BE2C (cell line): ENCODE data around the gene FDX1.
A peak's percentile ranks its signal among the peaks of the same experiment; 100 is the strongest.

Experiments
- DNase-seq: peaks from one replicate; pipeline ENCODE4 v3.0.0-alpha.2; 2020
- H3K27me3 ChIP-seq: fragments of 250-450 bp; sonication (Bioruptor Pico); 2 replicates; pipeline ENCODE4 v1.5.1; 2020; ENCODE audit warnings: mild to moderate bottlenecking
- H3K36me3 ChIP-seq: fragments of 250-450 bp; sonication (Bioruptor Pico); 2 replicates; pipeline ENCODE4 v1.5.1; 2020; ENCODE audit warnings: mild to moderate bottlenecking
- H3K4me1 ChIP-seq: fragments of 250-450 bp; sonication (Bioruptor Pico); 2 replicates; pipeline ENCODE4 v1.5.1; 2020
- H3K4me3 ChIP-seq: 2 replicates; pipeline ENCODE4 v1.5.1; 2011; ENCODE audit warnings: low read depth, low read length
- H3K9me3 ChIP-seq: fragments of 250-450 bp; sonication (Bioruptor Pico); 2 replicates; pipeline ENCODE4 v1.5.1; 2020
- TF ChIP-seq, protein P1 (sequence below): IDR thresholded peaks from 2 replicates; pipeline ENCODE4 v1.5.1; 2012; ENCODE audit warnings: mild to moderate bottlenecking, low read depth, low read length

The FDX1 gene

DNA sequence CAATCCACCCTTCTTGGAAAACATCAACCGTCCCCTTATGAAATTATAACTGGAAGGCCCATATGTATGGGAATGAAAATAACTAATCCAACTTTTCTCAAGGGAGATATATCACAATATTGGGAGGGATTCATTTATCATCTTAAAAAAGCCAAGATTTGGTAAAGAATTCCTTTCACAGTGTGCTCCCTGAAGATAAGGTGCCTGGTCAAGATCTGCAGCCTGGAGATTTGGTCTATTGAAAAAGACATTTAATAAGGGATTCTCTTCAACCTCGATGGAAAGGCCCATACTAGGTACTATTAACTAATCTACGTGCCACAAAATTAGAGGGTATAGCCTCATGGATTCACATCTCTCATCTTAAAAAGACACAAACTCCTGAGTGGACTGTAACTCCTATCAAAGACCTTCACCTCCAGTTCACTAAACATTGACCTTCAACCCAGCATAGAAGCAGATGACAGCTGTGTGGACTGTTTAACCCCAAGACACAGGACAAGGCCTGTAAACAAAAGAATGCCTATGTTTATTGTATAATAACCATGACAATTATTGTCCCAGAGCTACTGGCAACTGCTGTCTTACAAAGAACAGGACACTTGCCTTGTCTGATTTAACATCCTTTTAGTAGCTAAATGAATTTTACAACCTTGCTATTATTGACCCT, 4.8 kb upstream of the FDX1 start:
- H3K4me3 ChIP-seq = no peak overlapping the region
- no peak for DNase-seq
- no peaks in the 10 kb centered on the region for H3K9me3 ChIP-seq
- TF ChIP-seq, protein P1, sequence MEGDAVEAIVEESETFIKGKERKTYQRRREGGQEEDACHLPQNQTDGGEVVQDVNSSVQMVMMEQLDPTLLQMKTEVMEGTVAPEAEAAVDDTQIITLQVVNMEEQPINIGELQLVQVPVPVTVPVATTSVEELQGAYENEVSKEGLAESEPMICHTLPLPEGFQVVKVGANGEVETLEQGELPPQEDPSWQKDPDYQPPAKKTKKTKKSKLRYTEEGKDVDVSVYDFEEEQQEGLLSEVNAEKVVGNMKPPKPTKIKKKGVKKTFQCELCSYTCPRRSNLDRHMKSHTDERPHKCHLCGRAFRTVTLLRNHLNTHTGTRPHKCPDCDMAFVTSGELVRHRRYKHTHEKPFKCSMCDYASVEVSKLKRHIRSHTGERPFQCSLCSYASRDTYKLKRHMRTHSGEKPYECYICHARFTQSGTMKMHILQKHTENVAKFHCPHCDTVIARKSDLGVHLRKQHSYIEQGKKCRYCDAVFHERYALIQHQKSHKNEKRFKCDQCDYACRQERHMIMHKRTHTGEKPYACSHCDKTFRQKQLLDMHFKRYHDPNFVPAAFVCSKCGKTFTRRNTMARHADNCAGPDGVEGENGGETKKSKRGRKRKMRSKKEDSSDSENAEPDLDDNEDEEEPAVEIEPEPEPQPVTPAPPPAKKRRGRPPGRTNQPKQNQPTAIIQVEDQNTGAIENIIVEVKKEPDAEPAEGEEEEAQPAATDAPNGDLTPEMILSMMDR = no peak
- H3K27me3 ChIP-seq = no peaks in the 10 kb centered on the region
- no peaks in the 10 kb centered on the region for H3K4me1 ChIP-seq
- H3K36me3 ChIP-seq = no peaks in the 10 kb centered on the region

DNA sequence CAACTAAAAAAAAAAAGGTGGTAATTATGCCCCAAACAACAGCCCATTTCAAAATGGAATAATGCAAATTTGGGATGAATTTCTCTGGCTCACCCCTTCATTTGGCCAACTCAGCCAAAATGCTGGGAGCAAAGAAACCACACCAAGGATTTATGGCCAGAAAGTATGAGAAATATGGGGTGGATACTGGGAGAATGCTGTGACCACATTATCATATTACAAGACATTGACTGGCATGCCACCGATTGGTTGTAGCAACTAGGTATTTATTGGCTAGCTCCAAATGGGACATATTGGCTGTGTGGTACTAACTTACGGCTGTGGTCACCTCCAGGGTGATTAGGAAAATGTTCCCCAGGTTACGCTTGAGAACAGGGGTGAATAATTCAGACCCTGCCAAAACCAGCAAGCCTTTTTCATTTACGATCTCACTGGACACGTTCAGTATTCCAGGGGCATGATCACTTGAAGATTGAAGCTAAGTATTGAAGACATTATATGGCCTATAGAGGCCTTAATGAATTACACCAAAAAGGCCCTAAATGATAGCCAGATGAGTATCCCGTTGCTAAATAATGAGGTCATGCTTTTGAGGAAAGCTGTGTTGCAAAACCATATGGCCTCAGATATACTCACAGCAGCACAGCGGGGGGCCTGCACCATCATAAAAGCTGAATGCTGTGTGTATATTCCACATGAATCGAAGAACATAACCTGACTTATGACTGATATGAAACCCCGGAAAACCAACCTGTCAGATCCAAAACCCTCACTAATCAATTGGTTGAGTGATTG, 3.8 kb upstream of the FDX1 start:
- no peak for DNase-seq
- H3K27me3 ChIP-seq = no peaks in the 10 kb centered on the region
- no peak overlapping the region for H3K4me3 ChIP-seq
- H3K36me3 ChIP-seq = 0 out of 2 replicates have a peak, but pooled peaks cover 3% of the 10 kb centered on the region
- H3K4me1 ChIP-seq = no peaks in the 10 kb centered on the region
- no peaks in the 10 kb centered on the region for H3K9me3 ChIP-seq
- TF ChIP-seq, protein P1 = no peak

- Histone ChIP-seq H3K4me1 (no peaks in the 10 kb centered on the region), H3K4me3 (no peak overlapping the region), H3K36me3 (0 out of 2 replicates have a peak, but pooled peaks cover 3% of the 10 kb centered on the region), H3K27me3 (no peaks in the 10 kb centered on the region), H3K9me3 (no peaks in the 10 kb centered on the region)
- TF ChIP-seq, protein P1 = no peak
- DNase-seq = no peak
Observed at GRCh38 chr11:110428040-110428439, 1.7 kb upstream of the FDX1 start.

DNA sequence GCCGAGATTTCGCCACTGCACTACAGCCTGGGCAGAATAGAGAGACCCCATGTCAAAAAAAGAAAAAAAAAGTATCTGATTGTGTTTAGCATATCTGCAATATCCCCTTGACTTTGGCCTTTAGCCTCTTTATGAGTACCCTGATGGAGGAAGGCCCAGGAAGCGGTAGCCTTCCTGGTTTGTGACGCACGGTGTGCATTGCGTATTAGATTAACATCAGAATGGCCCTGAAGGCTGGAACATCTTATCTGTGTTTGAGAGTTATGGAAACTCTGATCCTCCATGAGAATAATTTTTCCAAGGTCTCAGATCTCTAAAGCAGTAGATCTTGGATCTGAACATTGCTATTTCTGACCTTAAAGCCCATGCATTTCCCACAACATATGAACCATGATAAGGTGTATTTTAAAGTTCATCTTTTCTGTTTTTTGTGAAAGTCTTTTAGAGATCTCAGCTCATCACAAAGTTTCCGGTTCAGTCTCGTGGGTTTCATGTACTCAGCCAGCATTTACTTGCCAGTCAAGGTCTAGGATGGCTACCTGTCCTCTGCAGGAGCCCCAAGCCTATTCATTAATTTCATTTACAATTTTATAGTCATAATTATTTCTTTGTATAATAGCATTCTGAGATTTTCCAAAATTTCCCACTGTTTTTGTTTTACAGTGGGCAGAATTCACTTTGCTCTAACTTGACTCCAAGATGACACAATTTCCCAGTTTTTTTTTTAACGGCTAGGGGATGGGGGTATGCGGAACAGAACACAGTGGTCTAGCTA, 605 bp upstream of the FDX1 start:
- Histone ChIP-seq H3K36me3 (0 out of 2 replicates have a peak, but pooled peaks cover 3% of the 10 kb centered on the region), H3K27me3 (no peaks in the 10 kb centered on the region), H3K9me3 (no peaks in the 10 kb centered on the region), H3K4me1 (peaks cover 5% of the 10 kb centered on the region; the same call in 1 of the 2 replicates), H3K4me3 (peak overlapping the region; percentile 78)
- no peak for DNase-seq
- TF ChIP-seq, protein P1 = no peak

- DNase-seq = no peak
- Histone ChIP-seq H3K27me3 (no peaks in the 10 kb centered on the region), H3K4me3 (peak overlapping the region; percentile 78), H3K36me3 (0 out of 2 replicates have a peak, but pooled peaks cover 3% of the 10 kb centered on the region), H3K9me3 (no peaks in the 10 kb centered on the region), H3K4me1 (peaks cover 5% of the 10 kb centered on the region; the same call in 1 of the 2 replicates)
- TF ChIP-seq, protein P1 = 0 out of 2 replicates have a peak, but pooled peaks have one; percentile 0
Observed at GRCh38 chr11:110430267-110431050, 711 bp downstream of the FDX1 start.
